Sigmoid colon (tissue), 7 donors: ENCODE data around the gene TMEM119. TPM values are rescaled to one million over a fixed set of nuclear protein-coding genes. Genes with fewer than 3 reads are reported as not detected.
"Not testable (repeated sequence)": the region's sequence is repeated elsewhere in the genome, so short reads cannot be mapped to it uniquely, and the experiment has no call there.

ENCODE experiments used
- DNase-seq: peaks from one replicate; pipeline ENCODE4 v3.0.0-alpha.2; 2019
- H3K27ac ChIP-seq, 4 donors: fragments of 200-600 bp; sonication (generic); one replicate each; pipeline ENCODE4 v1.5.1; 2016 to 2019; ENCODE audit warnings: mild to moderate bottlenecking in 1 of 4
- H3K27me3 ChIP-seq, 3 donors: fragments of 200-600 bp; sonication (generic); one replicate each; pipeline ENCODE4 v1.5.1; 2019; ENCODE audit warnings: mild to moderate bottlenecking in 1 of 3
- H3K36me3 ChIP-seq, 4 donors: fragments of 200-600 bp; sonication (generic); one replicate each; pipeline ENCODE4 v1.5.1; 2016 to 2019
- H3K4me1 ChIP-seq, 4 donors: fragments of 200-600 bp; sonication (generic); one replicate each; pipeline ENCODE4 v1.5.1; 2017 to 2019
- H3K4me3 ChIP-seq, 4 donors: fragments of 200-600 bp; sonication (generic); one replicate each; pipeline ENCODE4 v1.5.1; 2017 to 2019; ENCODE audit warnings: mild to moderate bottlenecking in 2 of 4, moderate library complexity in 1 of 4
- H3K9me3 ChIP-seq, 4 donors: fragments of 200-600 bp in 3 of 4; sonication (generic) in 3 of 4; one replicate each; pipeline versions ENCODE4 v1.5.1 to v1.6.1; 2013 to 2019
- CTCF ChIP-seq, 4 experiments: fragments of 450-650 bp in 3 of 4; fragments of 200-600 bp in 1 of 4; IDR thresholded peaks; one replicate each; pipeline ENCODE4 v1.5.1; 2016 to 2019; ENCODE audit warnings: antibody characterized with exemption in 4 of 4, mild to moderate bottlenecking in 3 of 4, moderate library complexity in 2 of 4
- EP300 ChIP-seq, 4 donors: sonication (generic); formaldehyde crosslinking; IDR thresholded peaks; one replicate each; pipeline ENCODE4 v1.6.1; 2017; ENCODE audit warnings: antibody characterized with exemption in 4 of 4
- POLR2A ChIP-seq, 2 donors: fragments of 450-650 bp; IDR thresholded peaks; one replicate each; pipeline ENCODE4 v1.6.1; 2016; ENCODE audit warnings: antibody characterized with exemption in 2 of 2, mild to moderate bottlenecking in 2 of 2, moderate library complexity in 2 of 2
- POLR2AphosphoS5 ChIP-seq, 4 donors: sonication (generic); formaldehyde crosslinking; IDR thresholded peaks; one replicate each; pipeline ENCODE4 v1.6.1; 2017; ENCODE audit warnings: antibody characterized with exemption in 4 of 4
- WGBS, 2 donors: extraction: QIAGEN DNeasy Blood & Tissue Kit; methylation state at CpG; one replicate each; pipeline ENCODE4 v1.1.7; 2013; 5-methylcytosine and 5-hydroxymethylcytosine counted together
- intact Hi-C: fragments of 100-400 bp; cut with DNase I; formaldehyde crosslinking; loops from one replicate; pipeline ENCODE4 v1.15.1; 2023
- polyA plus RNA-seq, 3 donors: library from polyadenylated mRNA; stranded (reverse); fragments of 200-250 nt; gene quantifications; one replicate each; pipeline ENCODE4 v1.2.3, GENCODE V29; 2013
- total RNA-seq, 4 donors: library from RNA; depleted of rRNA; stranded (reverse); fragments of >200 nt; gene quantifications; one replicate each; pipeline ENCODE4 v1.1.0, GENCODE V29; 2016
- donor health status: healthy with polysubstance abuse.
- donor health status: Bipolar disorder and iron deficiency.
- donor health status: healthy.

Gene TMEM119
- total and polyA plus RNA-seq, 7 donors: 0.95 to 16.9 (median 6.3) TPM

- peak overlapping the region; percentile 17 to 51 (median 34) for H3K27ac ChIP-seq
- no peaks in the 10 kb centered on the region for H3K9me3 ChIP-seq
- H3K27me3 ChIP-seq: no peaks in the 10 kb centered on the region
- intact Hi-C loops: loop anchor here (10.0 kb wide), 1 partner anchor 462 kb away; the partner anchor contains the start of genes ALKBH2 and UNG
- DNase-seq: peak; percentile 28
- peaks cover 0 to 68% (median 46%) of the 10 kb centered on the region in 4 donors for H3K4me1 ChIP-seq
- TF ChIP-seq EP300 (IDR thresholded peaks at IDR 0.05) (no peak), CTCF (IDR thresholded peaks at IDR 0.05) (no peak), POLR2A (IDR thresholded peaks at IDR 0.05) (no peak), POLR2AphosphoS5 (IDR thresholded peaks at IDR 0.05) (no peak)
- WGBS, 2 donors: 72 to 86% methylated on average over 7 of the region's 7 CpGs
- no peaks in the 10 kb centered on the region for H3K36me3 ChIP-seq
- H3K4me3 ChIP-seq: peak overlapping the region in 2 of 4 donors; percentile 22 to 25
Observed at GRCh38 chr12:108633081-108633533, 35.2 kb upstream of the TMEM119 start.

- Histone ChIP-seq H3K4me1 (peaks cover 0 to 52% (median 31%) of the 10 kb centered on the region in 4 donors), H3K27ac (peak overlapping the region in 1 of 4 donors; percentile 66)
- WGBS, 2 donors: 81% methylated on average over 4 of the region's 4 CpGs
- intact Hi-C loops: loop anchor here (10.0 kb wide), 1 partner anchor 464 kb away; the partner anchor contains the start of genes ALKBH2 and UNG
- not testable (repeated sequence) for H3K36me3 ChIP-seq, H3K4me3 ChIP-seq, H3K9me3 ChIP-seq, H3K27me3 ChIP-seq, DNase-seq
Observed at GRCh38 chr12:108631261-108631660, 33.4 kb upstream of the TMEM119 start.

GRCh38 chr12:108630481-108631207, 32.8 kb upstream of the TMEM119 start:
- H3K27me3 ChIP-seq: no peaks in the 10 kb centered on the region
- whole genome bisulfite sequencing, 2 donors: 61 to 69% methylated on average over 9 of the region's 9 CpGs
- no peak for TF ChIP-seq CTCF (IDR thresholded peaks at IDR 0.05)
- peak in 1 of 4 donors; percentile 8 for TF ChIP-seq POLR2AphosphoS5 (IDR thresholded peaks at IDR 0.05)
- no peak for DNase-seq
- peaks cover 0 to 46% (median 25%) of the 10 kb centered on the region in 4 donors for H3K4me1 ChIP-seq
- H3K9me3 ChIP-seq: no peaks in the 10 kb centered on the region
- H3K4me3 ChIP-seq: no peak overlapping the region
- intact Hi-C loops: loop anchor here (10.0 kb wide), 1 partner anchor 464 kb away; the partner anchor contains the start of genes ALKBH2 and UNG
- H3K36me3 ChIP-seq: no peaks in the 10 kb centered on the region
- H3K27ac ChIP-seq: peak overlapping the region in 3 of 4 donors; percentile 16 to 66 (median 41)

GRCh38 chr12:108629824-108630476, 32.1 kb upstream of the TMEM119 start:
- H3K9me3 ChIP-seq: no peaks in the 10 kb centered on the region
- DNase-seq: no peak
- peaks cover 0 to 39% (median 18%) of the 10 kb centered on the region in 4 donors for H3K4me1 ChIP-seq
- peak overlapping the region in 3 of 4 donors; percentile 16 to 66 (median 41) for H3K27ac ChIP-seq
- TF ChIP-seq EP300 (IDR thresholded peaks at IDR 0.05): no peak
- TF ChIP-seq POLR2A (IDR thresholded peaks at IDR 0.05): no peak
- TF ChIP-seq POLR2AphosphoS5 (IDR thresholded peaks at IDR 0.05): no peak
- no peaks in the 10 kb centered on the region for H3K36me3 ChIP-seq
- intact Hi-C loops: loop anchor here (10.0 kb wide), 1 partner anchor 465 kb away; the partner anchor contains the start of genes ALKBH2 and UNG
- WGBS, 2 donors: 64 to 69% methylated on average over 17 of the region's 17 CpGs
- H3K4me3 ChIP-seq: no peak overlapping the region
- H3K27me3 ChIP-seq: no peaks in the 10 kb centered on the region

- DNase-seq: no peak
- Histone ChIP-seq H3K4me1 (peaks cover 0 to 39% (median 18%) of the 10 kb centered on the region in 4 donors), H3K4me3 (peak overlapping the region in 1 of 4 donors; percentile 10), H3K36me3 (no peaks in the 10 kb centered on the region), H3K27ac (peak overlapping the region in 2 of 4 donors; percentile 59 to 66), H3K9me3 (no peaks in the 10 kb centered on the region), H3K27me3 (no peaks in the 10 kb centered on the region)
- 75 to 83% methylated on average over 5 of the region's 5 CpGs for WGBS, 2 donors
- intact Hi-C loops: no loop called here
- TF ChIP-seq POLR2A (IDR thresholded peaks at IDR 0.05): no peak
Observed at GRCh38 chr12:108629151-108629550, 31.3 kb upstream of the TMEM119 start.
